C4-2B (cell line): Measurements from ENCODE around the gene PEA15.

Source experiments
- ZFX ChIP-seq: fragments of 450-650 bp; IDR thresholded peaks from 2 replicates; pipeline ENCODE4 v1.6.1; 2017
- TF ChIP-seq, protein P1 (sequence below): fragments of 450-650 bp; conservative IDR thresholded peaks from 2 replicates; pipeline ENCODE4 v1.5.1; 2017; ENCODE audit warnings: mild to moderate bottlenecking

GRCh38 chr1:160159846-160160245 is 45.3 kb upstream of the PEA15 start:
- TF ChIP-seq, protein P1, sequence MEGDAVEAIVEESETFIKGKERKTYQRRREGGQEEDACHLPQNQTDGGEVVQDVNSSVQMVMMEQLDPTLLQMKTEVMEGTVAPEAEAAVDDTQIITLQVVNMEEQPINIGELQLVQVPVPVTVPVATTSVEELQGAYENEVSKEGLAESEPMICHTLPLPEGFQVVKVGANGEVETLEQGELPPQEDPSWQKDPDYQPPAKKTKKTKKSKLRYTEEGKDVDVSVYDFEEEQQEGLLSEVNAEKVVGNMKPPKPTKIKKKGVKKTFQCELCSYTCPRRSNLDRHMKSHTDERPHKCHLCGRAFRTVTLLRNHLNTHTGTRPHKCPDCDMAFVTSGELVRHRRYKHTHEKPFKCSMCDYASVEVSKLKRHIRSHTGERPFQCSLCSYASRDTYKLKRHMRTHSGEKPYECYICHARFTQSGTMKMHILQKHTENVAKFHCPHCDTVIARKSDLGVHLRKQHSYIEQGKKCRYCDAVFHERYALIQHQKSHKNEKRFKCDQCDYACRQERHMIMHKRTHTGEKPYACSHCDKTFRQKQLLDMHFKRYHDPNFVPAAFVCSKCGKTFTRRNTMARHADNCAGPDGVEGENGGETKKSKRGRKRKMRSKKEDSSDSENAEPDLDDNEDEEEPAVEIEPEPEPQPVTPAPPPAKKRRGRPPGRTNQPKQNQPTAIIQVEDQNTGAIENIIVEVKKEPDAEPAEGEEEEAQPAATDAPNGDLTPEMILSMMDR, result no peak
- no peak for TF ChIP-seq ZFX
